Measurements from ENCODE around the gene ST8SIA4.
A peak's percentile ranks its signal among the peaks of the same experiment; 100 is the strongest.

ST8SIA4 gene, protein sequence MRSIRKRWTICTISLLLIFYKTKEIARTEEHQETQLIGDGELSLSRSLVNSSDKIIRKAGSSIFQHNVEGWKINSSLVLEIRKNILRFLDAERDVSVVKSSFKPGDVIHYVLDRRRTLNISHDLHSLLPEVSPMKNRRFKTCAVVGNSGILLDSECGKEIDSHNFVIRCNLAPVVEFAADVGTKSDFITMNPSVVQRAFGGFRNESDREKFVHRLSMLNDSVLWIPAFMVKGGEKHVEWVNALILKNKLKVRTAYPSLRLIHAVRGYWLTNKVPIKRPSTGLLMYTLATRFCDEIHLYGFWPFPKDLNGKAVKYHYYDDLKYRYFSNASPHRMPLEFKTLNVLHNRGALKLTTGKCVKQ

DNA sequence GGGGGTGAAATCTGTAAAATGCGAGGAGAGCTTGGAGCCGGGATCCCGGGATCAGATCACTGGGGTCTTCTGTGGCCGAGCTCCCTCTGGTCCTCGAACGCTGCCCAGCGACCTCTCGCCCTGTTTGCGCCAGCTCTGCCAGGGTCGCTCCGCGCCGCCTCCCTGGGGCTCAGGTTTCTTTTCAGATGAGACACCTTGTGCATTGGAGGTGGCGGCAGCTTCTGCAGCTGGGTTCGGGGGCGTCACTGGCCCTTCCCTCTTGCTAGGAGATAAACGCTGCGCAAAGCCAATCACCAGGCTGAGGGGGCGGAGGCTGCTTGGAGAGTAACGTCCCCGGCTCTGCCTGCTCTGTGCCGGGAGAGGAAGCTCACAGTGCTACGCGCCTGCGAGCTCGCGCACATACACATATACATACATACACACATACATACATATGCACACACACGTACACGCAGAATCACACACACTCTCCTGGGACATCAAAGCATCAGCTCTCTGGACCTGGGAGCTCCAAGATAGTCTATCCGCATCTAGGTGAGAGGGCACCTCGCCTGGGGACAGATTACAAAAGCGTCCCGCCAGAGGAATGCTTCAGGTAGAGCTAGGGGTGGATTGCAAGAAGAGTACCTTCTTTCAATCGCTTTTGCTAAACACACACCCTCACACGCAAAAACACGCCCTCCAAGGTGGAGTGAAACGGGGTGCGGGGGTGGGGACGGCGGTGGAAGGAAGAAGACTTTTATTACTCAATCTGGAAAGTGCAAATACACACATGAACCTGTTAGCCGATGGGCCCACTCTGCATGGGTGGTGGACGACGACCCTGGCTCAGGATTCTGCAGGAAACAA is at the start of gene ST8SIA4:
ST8SIA4 (minus strand) TSS at position 244 of the 849 bp plus-strand sequence. CDS start 327 bp downstream, outside the sequence.
- Histone ChIP-seq H3K4me3 (ENCODE audit: low read length) (peak within 1 kb of the TSS; percentile 79), H3K9ac (ENCODE audit: low read length) (no peak within 1 kb of the TSS), H3K36me3 (ENCODE audit: control insufficient read depth, insufficient read depth, low read length, severe bottlenecking) (no peaks in the 10 kb centered on the region), H3K27me3 (replicated peaks; ENCODE audit: control insufficient read depth, insufficient read depth, low read length) (peaks cover 36% of the 10 kb centered on the region), H3K9me3 (ENCODE audit: control insufficient read depth, low read length) (no peaks in the 10 kb centered on the region), H3K4me1 (ENCODE audit: control insufficient read depth, insufficient read depth, low read length) (peaks cover 37% of the 10 kb centered on the region)
- DNase-seq (ENCODE audit: low read depth), result peak; percentile 31

DNA sequence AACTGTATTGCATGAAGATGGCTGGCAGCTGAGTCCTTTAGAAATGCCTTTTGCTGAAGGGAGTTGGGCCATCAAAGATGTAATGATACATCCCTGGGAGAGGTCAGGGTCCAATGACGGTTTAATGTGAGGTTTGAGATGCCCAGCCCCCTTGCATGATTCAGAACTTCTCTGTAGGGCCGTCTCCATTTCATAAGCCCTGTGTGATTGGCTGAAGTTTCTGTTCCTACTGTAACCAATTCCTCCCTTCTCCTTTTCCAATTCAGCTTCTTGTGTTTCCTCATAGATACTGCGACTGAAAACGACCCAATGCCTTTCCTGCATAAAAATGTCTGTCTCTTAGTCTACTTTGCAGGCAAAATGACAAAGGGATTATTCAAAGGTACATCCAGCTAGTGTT is 47.9 kb upstream of the ST8SIA4 start:
- Histone ChIP-seq H3K36me3 (ENCODE audit: control insufficient read depth, insufficient read depth, low read length, severe bottlenecking) (no peaks in the 10 kb centered on the region), H3K27me3 (replicated peaks; ENCODE audit: control insufficient read depth, insufficient read depth, low read length) (no peaks in the 10 kb centered on the region), H3K4me3 (ENCODE audit: low read length) (no peak overlapping the region), H3K9ac (ENCODE audit: low read length) (no peak overlapping the region), H3K9me3 (ENCODE audit: control insufficient read depth, low read length) (peaks cover 8% of the 10 kb centered on the region), H3K4me1 (ENCODE audit: control insufficient read depth, insufficient read depth, low read length) (no peaks in the 10 kb centered on the region)
- no peak for DNase-seq (ENCODE audit: low read depth)

DNA sequence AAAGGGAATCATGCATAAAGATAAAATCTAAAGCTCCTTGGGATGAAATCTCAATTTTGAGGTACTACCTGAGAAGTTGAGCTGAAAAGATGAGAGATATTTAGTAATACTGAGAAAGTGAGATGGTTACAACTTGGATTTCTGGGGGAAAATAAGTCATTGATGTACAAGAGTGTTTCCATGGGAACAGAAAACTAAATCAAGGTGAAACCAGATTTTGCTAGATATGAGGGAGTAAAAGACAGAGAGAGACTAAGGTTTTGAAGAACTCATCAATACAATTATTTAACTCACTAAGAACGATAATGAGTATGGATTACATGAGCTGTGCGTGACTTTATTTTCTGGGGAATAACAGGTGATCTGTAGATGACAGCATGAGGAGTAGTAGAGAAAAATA is 10.2 kb upstream of the ST8SIA4 start:
- H3K9me3 ChIP-seq (ENCODE audit: control insufficient read depth, low read length), result no peaks in the 10 kb centered on the region
- H3K4me3 ChIP-seq (ENCODE audit: low read length), result no peak overlapping the region
- no peak overlapping the region for H3K9ac ChIP-seq (ENCODE audit: low read length)
- H3K27me3 ChIP-seq (replicated peaks; ENCODE audit: control insufficient read depth, insufficient read depth, low read length), result peaks cover 2% of the 10 kb centered on the region
- no peak for DNase-seq (ENCODE audit: low read depth)
- no peaks in the 10 kb centered on the region for H3K36me3 ChIP-seq (ENCODE audit: control insufficient read depth, insufficient read depth, low read length, severe bottlenecking)
- H3K4me1 ChIP-seq (ENCODE audit: control insufficient read depth, insufficient read depth, low read length), result no peaks in the 10 kb centered on the region

DNA sequence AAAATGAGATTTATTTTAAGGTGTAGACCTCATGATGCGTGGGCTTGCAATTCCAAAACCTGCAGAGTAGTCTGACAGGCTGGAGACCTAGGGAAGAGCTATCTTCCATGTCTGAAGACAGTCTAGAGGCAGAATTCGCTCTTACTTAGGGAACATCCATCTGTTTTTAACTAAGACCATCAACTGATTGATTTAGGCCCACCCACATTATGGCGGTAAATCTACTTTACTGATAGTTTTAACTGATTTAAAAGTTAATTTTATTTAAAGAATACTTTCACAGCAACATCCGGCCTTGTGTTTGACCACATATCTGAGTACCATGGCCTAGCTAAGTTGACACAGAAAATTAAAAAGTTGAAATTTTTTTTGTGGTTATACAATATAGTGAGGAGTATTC is 6.0 kb upstream of the ST8SIA4 start:
- H3K9ac ChIP-seq (ENCODE audit: low read length), result no peak overlapping the region
- H3K4me3 ChIP-seq (ENCODE audit: low read length), result no peak overlapping the region
- no peaks in the 10 kb centered on the region for H3K4me1 ChIP-seq (ENCODE audit: control insufficient read depth, insufficient read depth, low read length)
- no peaks in the 10 kb centered on the region for H3K9me3 ChIP-seq (ENCODE audit: control insufficient read depth, low read length)
- peaks cover 10% of the 10 kb centered on the region for H3K27me3 ChIP-seq (replicated peaks; ENCODE audit: control insufficient read depth, insufficient read depth, low read length)
- DNase-seq (ENCODE audit: low read depth), result no peak
- no peaks in the 10 kb centered on the region for H3K36me3 ChIP-seq (ENCODE audit: control insufficient read depth, insufficient read depth, low read length, severe bottlenecking)

DNA sequence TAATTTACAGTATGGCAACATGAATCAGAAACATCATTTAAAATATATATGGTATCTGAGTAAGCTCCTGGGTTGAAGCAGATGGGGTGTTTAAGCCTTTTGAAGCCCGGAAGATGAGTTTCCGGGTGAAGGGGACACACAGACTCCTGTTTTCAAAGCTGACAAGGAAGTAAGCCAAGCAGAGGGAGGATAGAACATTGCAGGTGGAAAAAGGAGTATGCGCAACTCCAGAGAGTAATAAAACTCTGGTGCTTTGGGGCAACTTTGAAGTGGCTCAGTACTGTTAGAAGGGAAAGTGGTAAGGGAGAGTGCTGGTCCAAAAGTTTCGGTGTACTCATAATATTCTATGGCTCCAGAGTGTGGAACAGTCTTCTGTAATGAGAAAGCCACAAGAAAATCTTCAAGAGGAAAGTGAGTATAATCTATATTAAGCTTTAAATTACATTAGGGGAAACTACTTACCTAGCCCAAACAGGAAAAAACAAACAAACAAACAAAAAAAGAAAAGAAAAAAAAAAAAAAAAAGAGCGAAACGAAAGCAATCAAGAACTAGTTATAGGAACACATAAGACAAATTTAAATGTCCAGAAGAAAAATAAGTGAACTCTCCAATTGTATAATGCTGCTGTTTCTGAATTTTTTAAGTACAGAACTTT is 2.3 kb upstream of the ST8SIA4 start:
- H3K4me1 ChIP-seq (ENCODE audit: control insufficient read depth, insufficient read depth, low read length), result peaks cover 23% of the 10 kb centered on the region
- H3K27me3 ChIP-seq (replicated peaks; ENCODE audit: control insufficient read depth, insufficient read depth, low read length), result peaks cover 36% of the 10 kb centered on the region
- no peak overlapping the region for H3K4me3 ChIP-seq (ENCODE audit: low read length)
- no peaks in the 10 kb centered on the region for H3K36me3 ChIP-seq (ENCODE audit: control insufficient read depth, insufficient read depth, low read length, severe bottlenecking)
- DNase-seq (ENCODE audit: low read depth), result no peak
- no peaks in the 10 kb centered on the region for H3K9me3 ChIP-seq (ENCODE audit: control insufficient read depth, low read length)
- H3K9ac ChIP-seq (ENCODE audit: low read length), result no peak overlapping the region

DNA sequence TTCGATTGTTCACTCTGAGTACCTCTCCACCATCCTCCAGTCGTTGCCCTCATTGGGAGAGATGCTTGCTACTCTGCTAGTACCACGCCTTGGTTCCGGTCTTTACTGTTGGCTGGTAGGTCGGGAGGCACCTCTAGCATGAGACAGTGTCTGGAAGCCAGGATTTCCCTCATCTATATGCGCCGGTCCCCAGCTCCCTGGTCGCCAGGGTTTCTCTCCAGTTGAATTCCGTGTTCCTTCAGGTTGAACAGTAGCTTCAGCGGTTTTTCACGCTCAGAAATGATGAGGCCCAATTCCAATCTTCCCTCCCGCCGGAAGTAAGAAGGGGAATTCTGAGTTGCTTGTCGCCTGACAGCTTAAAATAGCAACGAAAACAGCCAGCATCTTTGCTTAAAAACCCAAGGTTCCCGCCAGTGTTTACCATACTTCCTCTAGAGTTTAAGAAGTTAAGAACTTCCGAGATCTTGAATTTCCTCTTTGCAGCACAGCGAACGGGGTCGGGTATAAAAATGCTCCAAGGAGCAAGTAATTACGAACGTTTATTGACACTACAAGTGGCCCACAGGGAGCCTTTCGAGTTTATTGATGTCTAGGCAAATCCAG is 1.3 kb upstream of the ST8SIA4 start:
- Histone ChIP-seq H3K27me3 (replicated peaks; ENCODE audit: control insufficient read depth, insufficient read depth, low read length) (peaks cover 36% of the 10 kb centered on the region), H3K36me3 (ENCODE audit: control insufficient read depth, insufficient read depth, low read length, severe bottlenecking) (no peaks in the 10 kb centered on the region), H3K4me1 (ENCODE audit: control insufficient read depth, insufficient read depth, low read length) (peaks cover 31% of the 10 kb centered on the region), H3K9me3 (ENCODE audit: control insufficient read depth, low read length) (no peaks in the 10 kb centered on the region), H3K9ac (ENCODE audit: low read length) (no peak overlapping the region), H3K4me3 (ENCODE audit: low read length) (peak overlapping the region; percentile 49)
- DNase-seq (ENCODE audit: low read depth), result no peak

DNA sequence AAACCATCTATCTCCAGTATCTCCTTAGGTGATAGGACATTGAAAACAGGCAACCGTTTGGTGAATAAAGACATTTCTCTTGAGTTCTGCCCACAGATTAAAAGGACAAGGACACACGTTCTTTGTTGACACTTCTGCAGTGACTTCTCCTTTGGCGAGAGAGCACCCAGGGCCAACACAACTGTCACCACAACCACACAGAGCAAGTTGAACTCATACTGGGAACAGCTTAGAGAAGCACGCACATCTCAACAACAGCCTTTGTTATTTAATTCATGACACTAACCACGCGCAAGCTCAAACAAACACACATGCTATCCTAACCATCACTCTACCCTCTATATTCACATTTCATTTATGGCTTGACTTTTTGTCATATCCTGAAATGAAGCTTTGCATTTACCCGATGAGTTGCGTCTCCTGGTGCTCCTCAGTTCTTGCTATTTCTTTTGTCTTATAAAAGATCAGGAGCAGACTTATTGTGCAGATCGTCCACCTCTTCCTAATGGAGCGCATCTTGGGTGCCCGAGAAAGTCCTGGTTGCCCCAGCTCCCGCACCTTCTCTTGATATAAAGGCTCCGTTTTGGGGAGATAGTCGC is 543 bp downstream of the ST8SIA4 start:
- DNase-seq (ENCODE audit: low read depth), result no peak
- Histone ChIP-seq H3K9me3 (ENCODE audit: control insufficient read depth, low read length) (no peaks in the 10 kb centered on the region), H3K9ac (ENCODE audit: low read length) (no peak overlapping the region), H3K27me3 (replicated peaks; ENCODE audit: control insufficient read depth, insufficient read depth, low read length) (peaks cover 36% of the 10 kb centered on the region), H3K4me3 (ENCODE audit: low read length) (peak overlapping the region; percentile 79), H3K4me1 (ENCODE audit: control insufficient read depth, insufficient read depth, low read length) (peaks cover 41% of the 10 kb centered on the region), H3K36me3 (ENCODE audit: control insufficient read depth, insufficient read depth, low read length, severe bottlenecking) (no peaks in the 10 kb centered on the region)

DNA sequence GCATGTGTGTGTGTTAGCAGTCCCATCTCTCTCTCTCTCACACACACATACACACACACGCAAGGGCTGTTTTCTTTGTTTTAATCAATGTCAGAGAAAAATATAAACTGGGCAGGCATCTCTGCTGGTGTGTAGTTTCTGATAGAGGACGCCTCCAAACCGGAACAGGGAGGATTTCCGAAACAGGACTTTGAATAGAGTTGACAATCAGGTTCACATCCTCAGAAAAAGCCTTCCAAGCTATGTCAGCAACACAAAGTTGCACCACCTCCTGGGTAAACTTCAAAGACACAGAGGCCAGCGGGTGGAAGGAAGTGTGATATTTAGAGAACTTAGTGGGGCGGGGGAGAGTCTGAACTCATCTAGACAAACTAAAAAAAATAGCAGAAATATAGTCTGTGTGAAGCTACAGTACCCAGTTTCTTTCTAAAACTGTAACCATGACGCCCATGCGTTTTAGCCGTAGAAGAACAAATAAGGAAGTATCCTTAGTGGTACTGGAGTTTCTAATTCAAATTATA is 1.2 kb downstream of the ST8SIA4 start:
- Histone ChIP-seq H3K9me3 (ENCODE audit: control insufficient read depth, low read length) (no peaks in the 10 kb centered on the region), H3K36me3 (ENCODE audit: control insufficient read depth, insufficient read depth, low read length, severe bottlenecking) (no peaks in the 10 kb centered on the region), H3K4me3 (ENCODE audit: low read length) (peak overlapping the region; percentile 79), H3K9ac (ENCODE audit: low read length) (no peak overlapping the region), H3K27me3 (replicated peaks; ENCODE audit: control insufficient read depth, insufficient read depth, low read length) (peaks cover 36% of the 10 kb centered on the region), H3K4me1 (ENCODE audit: control insufficient read depth, insufficient read depth, low read length) (peaks cover 41% of the 10 kb centered on the region)
- DNase-seq (ENCODE audit: low read depth), result no peak

DNA sequence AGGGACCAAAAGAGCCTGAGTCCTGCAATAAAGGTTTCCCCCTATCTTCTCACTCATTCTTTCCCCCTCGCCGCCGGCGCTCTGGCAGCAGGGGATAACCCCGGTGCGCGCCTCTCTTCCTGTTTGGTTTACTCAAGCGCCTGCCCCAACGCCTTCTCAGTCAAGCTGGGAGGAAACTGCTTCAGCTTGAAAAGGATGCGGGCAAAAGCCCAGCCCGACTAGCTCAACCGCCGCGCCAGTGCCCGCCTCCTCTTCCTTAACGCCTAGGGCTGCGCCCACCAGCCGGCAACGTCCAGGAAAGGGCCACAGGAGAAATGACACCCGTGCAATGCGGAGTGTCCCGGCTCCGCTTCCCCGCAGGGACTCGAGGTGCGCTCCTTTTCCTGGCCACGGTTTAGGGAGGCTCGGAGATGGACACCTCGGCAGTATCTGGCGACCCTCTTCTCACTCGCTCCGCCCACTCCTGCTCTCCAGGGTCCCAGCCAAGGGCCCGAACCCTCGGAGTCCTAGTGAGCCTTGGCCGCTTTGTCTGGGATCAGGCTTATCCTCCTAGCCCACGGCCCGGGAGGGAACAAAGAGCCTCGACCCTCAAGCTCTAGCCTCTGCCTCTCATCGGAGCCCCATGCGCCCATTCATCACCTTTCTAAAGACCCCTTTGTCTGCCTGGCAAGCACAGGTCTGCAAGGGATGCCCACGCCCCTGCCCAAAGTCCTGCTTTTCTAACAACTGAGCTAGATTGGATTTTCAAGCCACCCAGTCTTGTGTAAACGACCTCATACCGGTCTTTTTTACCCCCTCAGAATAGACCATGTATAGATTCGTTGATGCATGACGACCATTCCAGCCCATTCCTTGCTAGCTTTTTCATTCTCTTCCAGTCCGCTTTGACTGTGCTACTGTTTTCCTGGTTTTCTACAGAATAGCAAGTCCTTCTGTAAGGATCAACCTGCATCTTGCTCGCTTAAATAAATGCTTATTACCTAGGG is 2.0 kb downstream of the ST8SIA4 start:
- peaks cover 41% of the 10 kb centered on the region for H3K4me1 ChIP-seq (ENCODE audit: control insufficient read depth, insufficient read depth, low read length)
- no peaks in the 10 kb centered on the region for H3K9me3 ChIP-seq (ENCODE audit: control insufficient read depth, low read length)
- H3K9ac ChIP-seq (ENCODE audit: low read length), result no peak overlapping the region
- peak; percentile 51 for DNase-seq (ENCODE audit: low read depth)
- H3K27me3 ChIP-seq (replicated peaks; ENCODE audit: control insufficient read depth, insufficient read depth, low read length), result peaks cover 36% of the 10 kb centered on the region
- H3K4me3 ChIP-seq (ENCODE audit: low read length), result peak overlapping the region; percentile 79
- no peaks in the 10 kb centered on the region for H3K36me3 ChIP-seq (ENCODE audit: control insufficient read depth, insufficient read depth, low read length, severe bottlenecking)
